ENCODE data around the gene SUMO3. TPM values are rescaled to one million over a fixed set of nuclear protein-coding genes. Genes with fewer than 3 reads are reported as not detected.

The SUMO3 gene
- total RNA-seq, 6 donors from 2014 or later = 46.1 to 97.6 (median 73.2) TPM

DNA sequence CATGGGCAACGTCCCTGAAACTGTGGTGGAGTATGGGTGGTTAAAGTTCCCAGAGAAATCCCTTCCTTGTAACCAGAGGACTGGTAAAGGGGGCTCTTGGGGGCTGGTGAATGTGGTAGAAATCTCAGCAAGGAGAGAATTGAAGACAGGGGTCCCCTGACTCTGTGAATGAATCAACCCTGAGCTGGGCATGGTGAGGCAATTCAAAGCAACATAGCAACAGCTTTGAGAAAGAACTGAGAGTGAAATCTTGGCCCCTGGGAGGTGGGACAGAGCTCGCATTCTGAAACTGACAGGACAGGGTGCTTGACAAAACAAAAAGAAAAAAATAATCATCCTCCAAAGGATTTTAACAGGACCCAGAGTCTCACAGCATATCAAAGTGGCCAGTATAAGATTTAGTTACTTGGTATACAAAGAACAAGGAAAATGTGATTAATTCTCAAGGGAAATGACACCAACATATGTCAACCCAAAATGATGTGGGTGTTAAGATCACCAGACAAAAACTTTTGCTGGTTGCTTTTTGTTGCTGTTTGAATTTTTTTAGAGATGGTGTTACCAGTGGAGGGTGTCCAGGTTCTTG, 11.7 kb upstream of the SUMO3 start:
- H3K4me3 ChIP-seq = no peak overlapping the region
- H3K9me3 ChIP-seq = peaks cover 8 to 18% (median 14%) of the 10 kb centered on the region in 4 donors
- 60 to 65% methylated on average over 2 of the region's 2 CpGs for WGBS, 2 donors
- no peaks in the 10 kb centered on the region for H3K27me3 ChIP-seq
- no peak for TF ChIP-seq EP300 (IDR thresholded peaks at IDR 0.05)
- no peak for TF ChIP-seq POLR2A (IDR thresholded peaks at IDR 0.05)
- TF ChIP-seq POLR2AphosphoS5 (IDR thresholded peaks at IDR 0.05) = no peak
- TF ChIP-seq, protein P1, sequence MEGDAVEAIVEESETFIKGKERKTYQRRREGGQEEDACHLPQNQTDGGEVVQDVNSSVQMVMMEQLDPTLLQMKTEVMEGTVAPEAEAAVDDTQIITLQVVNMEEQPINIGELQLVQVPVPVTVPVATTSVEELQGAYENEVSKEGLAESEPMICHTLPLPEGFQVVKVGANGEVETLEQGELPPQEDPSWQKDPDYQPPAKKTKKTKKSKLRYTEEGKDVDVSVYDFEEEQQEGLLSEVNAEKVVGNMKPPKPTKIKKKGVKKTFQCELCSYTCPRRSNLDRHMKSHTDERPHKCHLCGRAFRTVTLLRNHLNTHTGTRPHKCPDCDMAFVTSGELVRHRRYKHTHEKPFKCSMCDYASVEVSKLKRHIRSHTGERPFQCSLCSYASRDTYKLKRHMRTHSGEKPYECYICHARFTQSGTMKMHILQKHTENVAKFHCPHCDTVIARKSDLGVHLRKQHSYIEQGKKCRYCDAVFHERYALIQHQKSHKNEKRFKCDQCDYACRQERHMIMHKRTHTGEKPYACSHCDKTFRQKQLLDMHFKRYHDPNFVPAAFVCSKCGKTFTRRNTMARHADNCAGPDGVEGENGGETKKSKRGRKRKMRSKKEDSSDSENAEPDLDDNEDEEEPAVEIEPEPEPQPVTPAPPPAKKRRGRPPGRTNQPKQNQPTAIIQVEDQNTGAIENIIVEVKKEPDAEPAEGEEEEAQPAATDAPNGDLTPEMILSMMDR (IDR thresholded peaks at IDR 0.05) = no peak
- DNase-seq (no peak), ATAC-seq (ENCODE audit: low FRiP score in 2 of 2) (no peak)
- H3K36me3 ChIP-seq = no peaks in the 10 kb centered on the region
- H3K27ac ChIP-seq = no peak overlapping the region
- no peaks in the 10 kb centered on the region for H3K4me1 ChIP-seq

DNA sequence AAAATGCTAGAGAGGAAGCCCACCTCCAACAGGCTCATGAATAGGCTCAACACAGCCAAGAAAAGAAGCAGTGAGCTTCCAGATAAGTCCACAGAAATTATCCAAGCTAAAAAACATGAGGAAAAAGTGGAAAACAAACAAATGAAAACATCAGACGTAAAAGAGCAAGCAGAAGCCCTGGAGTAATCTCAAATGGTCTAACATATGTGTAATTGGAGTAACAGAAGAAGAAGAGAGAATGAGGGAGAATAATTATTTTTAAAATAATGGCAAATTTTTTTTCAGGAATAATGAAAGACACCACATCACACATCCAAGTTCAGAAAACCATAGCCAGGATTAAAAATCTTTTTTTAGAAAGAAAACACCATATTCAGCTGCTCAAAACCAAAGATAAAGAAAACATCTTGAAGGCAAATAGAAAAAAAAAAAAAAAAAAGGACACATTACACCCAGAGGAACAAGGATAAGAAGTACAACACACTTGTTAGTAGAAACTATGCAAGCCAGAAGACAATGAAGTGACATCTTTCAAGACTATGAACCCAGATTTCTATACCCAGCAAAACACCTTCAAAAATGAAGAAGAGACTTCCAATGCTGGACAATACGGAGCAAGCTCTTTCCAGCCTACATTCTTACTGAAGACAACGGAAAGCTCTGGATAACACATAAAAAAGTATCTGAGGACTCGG, 10.6 kb upstream of the SUMO3 start:
- Histone ChIP-seq H3K4me1 (no peaks in the 10 kb centered on the region), H3K27me3 (no peaks in the 10 kb centered on the region), H3K36me3 (no peaks in the 10 kb centered on the region), H3K4me3 (no peak overlapping the region), H3K27ac (no peak overlapping the region), H3K9me3 (peaks cover 8 to 22% (median 15%) of the 10 kb centered on the region in 4 donors)
- TF ChIP-seq POLR2A (IDR thresholded peaks at IDR 0.05) (no peak), POLR2AphosphoS5 (IDR thresholded peaks at IDR 0.05) (no peak), EP300 (IDR thresholded peaks at IDR 0.05) (no peak)
- TF ChIP-seq, protein P1 (IDR thresholded peaks at IDR 0.05) = no peak
- ATAC-seq (ENCODE audit: low FRiP score in 2 of 2) (no peak), DNase-seq (no peak)
- WGBS, 2 donors = 87 to 90% methylated on average over 4 of the region's 4 CpGs

DNA sequence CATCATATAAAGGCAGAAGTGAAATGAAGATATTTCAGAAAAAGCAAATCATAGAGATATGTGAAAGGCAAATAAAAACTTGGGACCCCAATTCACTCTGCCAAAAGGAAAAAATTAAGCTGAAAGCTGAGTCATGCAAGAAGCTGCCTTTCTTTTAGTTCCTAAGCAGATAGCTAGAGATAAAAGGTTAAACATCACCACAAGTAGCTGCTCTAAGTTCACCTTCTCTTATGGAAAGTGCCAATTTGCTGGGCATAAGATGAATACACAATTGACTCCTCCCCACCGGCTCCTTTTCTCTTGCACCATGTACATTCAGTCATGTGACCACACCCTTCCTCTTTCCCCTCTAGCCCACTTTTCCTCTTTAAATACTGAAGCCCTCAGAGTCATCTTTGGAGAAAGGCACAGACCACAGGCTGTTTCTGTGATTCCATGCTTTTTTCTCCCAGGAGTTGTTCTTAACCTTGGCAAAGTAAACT, 5.4 kb upstream of the SUMO3 start:
- H3K4me3 ChIP-seq = no peak overlapping the region
- H3K27ac ChIP-seq = no peak overlapping the region
- TF ChIP-seq, protein P1 (IDR thresholded peaks at IDR 0.05) = no peak
- TF ChIP-seq POLR2A (IDR thresholded peaks at IDR 0.05) (no peak), POLR2AphosphoS5 (IDR thresholded peaks at IDR 0.05) (no peak), EP300 (IDR thresholded peaks at IDR 0.05) (no peak)
- H3K4me1 ChIP-seq = peaks cover 4 to 8% (median 7%) of the 10 kb centered on the region in 4 donors
- peaks cover 4 to 36% (median 17%) of the 10 kb centered on the region in 4 donors for H3K9me3 ChIP-seq
- 48 to 62% methylated on average over 1 of the region's 1 CpG for WGBS, 2 donors
- no peaks in the 10 kb centered on the region for H3K36me3 ChIP-seq
- no peaks in the 10 kb centered on the region for H3K27me3 ChIP-seq
- DNase-seq (no peak), ATAC-seq (ENCODE audit: low FRiP score in 2 of 2) (no peak)

DNA sequence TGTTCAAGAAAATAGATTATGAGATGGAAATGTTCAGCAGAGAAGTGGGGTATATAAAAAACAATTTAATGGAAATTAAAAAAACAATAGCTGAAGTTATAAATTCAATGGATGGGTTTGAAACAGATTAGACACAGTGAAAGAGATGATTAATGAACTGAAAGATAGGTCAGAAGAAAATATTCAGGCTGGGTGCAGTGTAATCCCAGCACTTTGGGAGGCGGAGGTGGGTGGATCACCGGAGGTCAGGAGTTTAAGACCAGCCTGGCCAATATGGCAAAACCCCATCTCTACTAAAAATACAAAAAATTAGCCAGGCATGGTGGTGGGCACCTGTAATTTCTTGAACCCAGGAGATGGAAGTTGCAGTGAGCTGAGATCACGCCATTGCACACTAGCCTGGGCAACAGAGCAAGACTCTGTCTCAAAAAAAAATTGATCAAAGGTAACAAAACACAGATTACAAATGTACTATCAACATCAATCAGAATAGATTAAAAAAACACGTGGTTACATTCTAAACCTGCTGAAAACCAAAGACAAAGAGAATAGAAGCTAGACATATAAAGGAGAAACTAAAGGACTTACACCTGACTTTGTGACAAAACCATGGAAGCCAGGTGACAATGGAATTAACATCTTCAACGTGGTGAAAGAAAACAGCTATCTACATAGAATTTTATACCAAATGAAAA, 4.8 kb upstream of the SUMO3 start:
- 68 to 71% methylated on average over 5 of the region's 5 CpGs for WGBS, 2 donors
- H3K27ac ChIP-seq = no peak overlapping the region
- H3K4me1 ChIP-seq = peaks cover 4 to 9% (median 7%) of the 10 kb centered on the region in 4 donors
- peaks cover 3 to 30% (median 11%) of the 10 kb centered on the region in 4 donors for H3K9me3 ChIP-seq
- H3K4me3 ChIP-seq = no peak overlapping the region
- DNase-seq = no peak
- no peak for ATAC-seq (ENCODE audit: low FRiP score in 2 of 2)
- TF ChIP-seq, protein P1 (IDR thresholded peaks at IDR 0.05) = no peak
- TF ChIP-seq POLR2AphosphoS5 (IDR thresholded peaks at IDR 0.05) (no peak), EP300 (IDR thresholded peaks at IDR 0.05) (no peak), POLR2A (IDR thresholded peaks at IDR 0.05) (no peak)
- H3K27me3 ChIP-seq = no peaks in the 10 kb centered on the region
- no peaks in the 10 kb centered on the region for H3K36me3 ChIP-seq
